ENCODE results near the gene CD2AP. TPM values are rescaled to one million over a fixed set of nuclear protein-coding genes. Genes with fewer than 3 reads are reported as not detected.

CD2AP gene
- total and polyA plus RNA-seq, 2 of the 8 experiments (the other 6 are each of a cell fraction or from before 2014, with no cell fraction given), result 8.6 to 75.6 TPM

GRCh38 chr6:47495207-47495606 lies 17.6 kb downstream of the CD2AP start:
- 84 to 100% methylated on average over 1 to 8 of the region's 8 CpGs for WGBS, 2 experiments (ENCODE audit: extremely low coverage in 1 of 2, insufficient coverage in 1 of 2, insufficient read length in 1 of 2, insufficient replicate concordance in 2 of 2, low coverage in 1 of 2, low lambda C conversion rate in 2 of 2, missing lambda C conversion rate in 1 of 2)
- H4K8ac ChIP-seq (ENCODE audit: extremely low read depth, insufficient read depth, low read length), result no peak overlapping the region
- no peak overlapping the region for H3K4ac ChIP-seq (replicated peaks; ENCODE audit: insufficient read length, low read depth, low read length)
- H3K27me3 ChIP-seq (replicated peaks in 1 of 4; ENCODE audit: control insufficient read depth in 3 of 4, extremely low read depth in 1 of 4, insufficient read depth in 3 of 4, low read length in 3 of 4), result no peaks in the 10 kb centered on the region
- peaks cover 9 to 12% of the 10 kb centered on the region in 2 experiments for H4K20me1 ChIP-seq (replicated peaks in 1 of 2; ENCODE audit: control insufficient read depth in 1 of 2, insufficient read depth in 2 of 2, low read length in 2 of 2)
- no peak overlapping the region for H2BK20ac ChIP-seq (ENCODE audit: low read length)
- H3K23me2 ChIP-seq (ENCODE audit: low read depth, low read length), result no peaks in the 10 kb centered on the region
- H4K5ac ChIP-seq (ENCODE audit: insufficient read length, low read depth, low read length), result no peak overlapping the region
- H3K18ac ChIP-seq (ENCODE audit: extremely low read depth, low read length), result no peak overlapping the region
- no peak for DNase-seq (ENCODE audit: low read depth in 1 of 2, low spot score in 2 of 2)
- H2BK15ac ChIP-seq (ENCODE audit: low read length), result no peak overlapping the region
- H2BK120ac ChIP-seq (replicated peaks; ENCODE audit: low read depth, low read length), result no peak overlapping the region
- ChIA-PET POLR2A (ENCODE audit: partially characterized antibody) (interaction anchor here (1.7 kb wide), 1 partner anchor 17 kb away, joined by 6 read pairs; the partner anchor contains the start of gene CD2AP), CTCF (ENCODE audit: partially characterized antibody) (interaction anchor here (0.7 kb wide), 1 partner anchor 785 kb away, joined by 3 read pairs; no protein-coding TSS in a partner anchor)
- no peak overlapping the region for H3K9ac ChIP-seq (replicated peaks in 1 of 4; ENCODE audit: extremely low read depth in 1 of 4, low read depth in 3 of 4, low read length in 3 of 4)
- peaks cover 5% of the 10 kb centered on the region for H3K79me1 ChIP-seq (ENCODE audit: low read depth, low read length)
- no peak overlapping the region for H3K27ac ChIP-seq (ENCODE audit: low read depth, low read length)
- H3K23ac ChIP-seq (ENCODE audit: insufficient read length), result no peak overlapping the region
- 0 out of 4 replicates have a peak overlapping the region, but pooled peaks of 1 of the 2 experiments have one; percentile 32 for H3K4me2 ChIP-seq (ENCODE audit: insufficient read depth in 1 of 2, low read depth in 2 of 2, low read length in 2 of 2)
- H4K91ac ChIP-seq (replicated peaks; ENCODE audit: insufficient read length, low read length), result no peak overlapping the region
- peaks cover 2 to 13% (median 6%) of the 10 kb centered on the region in 4 experiments; a peak in 5 of 7 replicates for H3K4me1 ChIP-seq (replicated peaks in 1 of 4; ENCODE audit: control insufficient read depth in 3 of 4, insufficient read depth in 4 of 4, low read length in 3 of 4)
- H3K56ac ChIP-seq (replicated peaks; ENCODE audit: insufficient read length, low read depth, low read length), result no peak overlapping the region
- no peaks in the 10 kb centered on the region for H3K36me3 ChIP-seq (ENCODE audit: control insufficient read depth in 2 of 4, insufficient read depth in 4 of 4, low read length in 3 of 4)
- no peak overlapping the region for H2BK12ac ChIP-seq (ENCODE audit: low read depth, low read length)
- H2AK5ac ChIP-seq (ENCODE audit: low read depth, low read length), result no peak overlapping the region; the same call in 1 of the 2 replicates
- H2AFZ ChIP-seq (ENCODE audit: low read length), result no peak overlapping the region
- H3K79me2 ChIP-seq (ENCODE audit: control insufficient read depth in 1 of 2, insufficient read depth in 2 of 2, low read length in 2 of 2), result peaks cover 49 to 100% of the 10 kb centered on the region in 2 experiments
- H3K9me3 ChIP-seq (ENCODE audit: insufficient read depth in 2 of 2, low read depth in 1 of 2, low read length in 1 of 2), result no peaks in the 10 kb centered on the region
- H2BK5ac ChIP-seq (ENCODE audit: low read depth, low read length), result peak overlapping the region; percentile 60; the same call in 1 of the 2 replicates
- H3K4me3 ChIP-seq (ENCODE audit: extremely low read depth in 1 of 4, insufficient read depth in 2 of 4, low read depth in 3 of 4, low read length in 4 of 4), result no peak overlapping the region
- FAIRE-seq, result no peak
- H3K14ac ChIP-seq (ENCODE audit: insufficient read length), result no peak overlapping the region
- no peak for TF ChIP-seq CHD1 (IDR thresholded peaks at IDR 0.05; ENCODE audit: low read depth, low read length)
- no peak for TF ChIP-seq SP2 (IDR thresholded peaks at IDR 0.05; ENCODE audit: low read length)
- TF ChIP-seq SIX5 (IDR thresholded peaks at IDR 0.05; ENCODE audit: low read depth, low read length), result no peak
- no peak for TF ChIP-seq SAP30 (IDR thresholded peaks at IDR 0.05; ENCODE audit: insufficient read depth, insufficient replicate concordance, low read length)
- TF ChIP-seq RBBP5 (IDR thresholded peaks at IDR 0.05; ENCODE audit: borderline replicate concordance, low read depth, low read length), result no peak
- TF ChIP-seq, protein P1, sequence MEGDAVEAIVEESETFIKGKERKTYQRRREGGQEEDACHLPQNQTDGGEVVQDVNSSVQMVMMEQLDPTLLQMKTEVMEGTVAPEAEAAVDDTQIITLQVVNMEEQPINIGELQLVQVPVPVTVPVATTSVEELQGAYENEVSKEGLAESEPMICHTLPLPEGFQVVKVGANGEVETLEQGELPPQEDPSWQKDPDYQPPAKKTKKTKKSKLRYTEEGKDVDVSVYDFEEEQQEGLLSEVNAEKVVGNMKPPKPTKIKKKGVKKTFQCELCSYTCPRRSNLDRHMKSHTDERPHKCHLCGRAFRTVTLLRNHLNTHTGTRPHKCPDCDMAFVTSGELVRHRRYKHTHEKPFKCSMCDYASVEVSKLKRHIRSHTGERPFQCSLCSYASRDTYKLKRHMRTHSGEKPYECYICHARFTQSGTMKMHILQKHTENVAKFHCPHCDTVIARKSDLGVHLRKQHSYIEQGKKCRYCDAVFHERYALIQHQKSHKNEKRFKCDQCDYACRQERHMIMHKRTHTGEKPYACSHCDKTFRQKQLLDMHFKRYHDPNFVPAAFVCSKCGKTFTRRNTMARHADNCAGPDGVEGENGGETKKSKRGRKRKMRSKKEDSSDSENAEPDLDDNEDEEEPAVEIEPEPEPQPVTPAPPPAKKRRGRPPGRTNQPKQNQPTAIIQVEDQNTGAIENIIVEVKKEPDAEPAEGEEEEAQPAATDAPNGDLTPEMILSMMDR (IDR thresholded peaks at IDR 0.05; ENCODE audit: control extremely low read depth in 1 of 3, insufficient read depth in 1 of 3, low read depth in 1 of 3, low read length in 3 of 3), result no peak
- TF ChIP-seq CBX5 (IDR thresholded peaks at IDR 0.05; ENCODE audit: low read depth, low read length), result no peak
- TF ChIP-seq SIRT6 (IDR thresholded peaks at IDR 0.05; ENCODE audit: low read length), result no peak
- TF ChIP-seq FOSL1 (IDR thresholded peaks at IDR 0.05; ENCODE audit: insufficient read depth, low read depth, low read length), result no peak
- TF ChIP-seq RFX5 (IDR thresholded peaks at IDR 0.05; ENCODE audit: borderline replicate concordance, low read depth, low read length), result no peak
- no peak for TF ChIP-seq TCF12 (IDR thresholded peaks at IDR 0.05; ENCODE audit: low read depth, low read length)
